IPS DF 19.7 (cell line): ENCODE results near the gene ADCY10.
A peak's percentile ranks its signal among the peaks of the same experiment; 100 is the strongest.

Experiments used
- DNase-seq: peaks from one replicate; pipeline ENCODE4 v3.0.0-alpha.2; 2013; ENCODE audit warnings: low read depth, low spot score

Gene ADCY10

DNA sequence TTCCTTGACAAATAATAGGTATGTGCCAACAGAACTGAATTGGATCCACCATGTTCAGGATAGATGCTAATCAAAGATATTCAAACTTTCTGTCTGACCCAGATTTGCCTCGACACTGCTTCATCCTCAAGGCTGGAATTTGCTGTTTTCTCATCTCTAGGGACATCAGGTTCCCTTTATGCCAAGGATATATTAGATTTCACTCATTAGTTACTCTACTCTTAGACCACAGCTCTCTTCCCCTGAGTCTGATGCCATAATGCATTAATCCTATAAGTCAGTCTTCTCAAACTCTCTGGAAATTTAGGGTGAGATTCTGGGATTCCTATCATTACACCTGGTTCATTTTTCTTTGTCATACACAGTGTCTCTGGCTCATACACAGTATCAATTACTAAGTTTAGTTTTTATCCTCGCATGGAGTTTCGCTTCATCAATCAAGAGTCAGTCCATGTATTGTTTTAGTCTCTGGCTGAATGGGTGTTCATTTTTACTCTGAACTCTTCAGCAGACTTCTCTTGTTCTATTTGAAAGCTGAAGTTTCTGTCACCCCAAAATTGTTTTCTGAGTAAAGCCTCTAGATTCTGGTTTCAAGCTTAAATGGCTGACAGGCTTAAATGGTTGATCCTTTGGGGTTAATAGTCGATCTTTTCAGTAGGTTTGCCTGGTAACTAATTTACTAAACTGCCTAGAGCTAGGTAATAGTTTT is 13.3 kb upstream of the ADCY10 start:
- DNase-seq = no peak

DNA sequence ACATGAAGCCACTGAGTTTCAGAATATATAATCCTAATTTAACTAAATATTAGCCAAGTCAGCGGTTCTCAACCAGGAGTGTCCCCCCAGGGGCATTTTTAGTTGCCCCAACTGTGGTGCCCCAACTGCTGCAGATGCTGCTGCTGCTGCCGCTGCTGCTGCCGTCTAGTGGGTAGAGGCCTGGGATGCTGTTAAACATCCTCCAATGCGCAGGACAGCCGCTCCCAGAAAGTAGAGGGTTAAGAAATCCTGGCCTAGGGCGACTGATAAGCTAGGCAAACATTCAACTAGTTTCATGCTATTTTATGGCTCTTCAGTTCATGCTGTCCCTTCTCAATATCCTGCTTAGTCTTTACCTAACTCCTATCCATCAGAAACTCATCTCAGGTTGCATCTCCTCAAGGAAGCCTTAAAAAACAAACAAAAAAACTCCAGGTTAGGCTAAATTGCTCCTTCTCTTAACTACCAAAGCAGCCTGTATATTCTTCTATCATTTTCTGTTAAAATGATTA is 12.6 kb upstream of the ADCY10 start:
- no peak for DNase-seq

GRCh38 chr1:167924543-167925231 is 10.8 kb upstream of the ADCY10 start:
- no peak for DNase-seq

GRCh38 chr1:167924102-167924501 is 10.2 kb upstream of the ADCY10 start:
- DNase-seq = no peak

GRCh38 chr1:167923324-167924056 is 9.6 kb upstream of the ADCY10 start:
- no peak for DNase-seq

DNA sequence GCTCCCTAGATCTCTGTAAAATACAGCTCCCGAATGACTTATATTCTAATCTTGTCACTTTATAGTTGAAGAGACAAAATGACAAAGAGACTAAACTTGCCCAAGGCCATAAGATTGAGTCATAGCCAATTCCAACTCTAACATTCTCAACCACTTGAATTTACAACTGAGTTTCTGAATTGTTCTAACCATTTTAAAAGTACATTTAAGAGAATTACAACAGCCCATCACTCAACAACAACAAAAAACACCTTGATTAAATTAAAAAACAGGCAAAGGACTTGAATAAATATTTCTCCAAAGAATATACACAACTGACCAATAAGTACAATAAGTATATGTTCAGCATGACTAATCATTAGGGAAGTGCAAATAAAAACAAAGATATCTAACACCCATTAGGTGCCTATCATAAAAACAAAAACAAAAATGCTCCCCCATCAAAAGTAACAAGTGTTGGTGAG is 8.7 kb upstream of the ADCY10 start:
- DNase-seq = no peak

- no peak for DNase-seq
These were observed 8.1 kb upstream of the ADCY10 start for GRCh38 chr1:167922023-167922422.

DNA sequence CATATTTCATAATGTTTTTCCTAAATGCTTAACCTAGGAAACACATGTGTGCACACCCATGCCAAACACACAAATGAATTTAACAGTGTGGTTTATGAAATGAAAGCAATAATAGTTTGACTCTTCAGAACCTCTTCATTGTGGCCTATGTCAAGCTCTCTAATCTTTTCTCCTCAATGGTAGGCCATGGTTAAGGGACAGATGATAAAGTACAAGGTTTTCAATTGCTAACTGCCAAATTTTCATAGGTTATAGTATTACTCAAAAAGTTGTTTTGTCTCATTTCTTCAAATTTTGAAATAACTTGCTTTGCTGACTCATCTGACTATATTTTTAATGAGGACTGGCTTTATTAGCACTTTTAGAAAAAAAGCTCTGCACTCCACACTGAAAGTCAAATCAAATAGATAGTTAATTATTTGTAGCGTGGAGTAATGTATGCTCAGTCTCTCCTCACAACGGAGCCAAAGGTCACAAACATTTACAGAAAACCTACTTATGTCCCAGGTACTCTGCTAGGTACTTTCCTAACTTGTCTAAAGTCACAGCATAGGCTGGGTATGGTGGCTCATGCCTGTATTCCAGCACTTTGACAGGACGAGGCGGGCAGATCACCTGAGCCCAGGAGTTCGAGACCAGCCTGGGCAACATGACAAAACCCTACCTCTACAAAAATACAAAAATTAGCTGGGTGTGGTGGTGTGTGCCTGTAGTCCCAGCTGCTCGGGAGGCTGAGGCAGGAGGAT is 3.0 kb upstream of the ADCY10 start:
- no peak for DNase-seq

- no peak for DNase-seq
These were observed 1.6 kb upstream of the ADCY10 start for GRCh38 chr1:167915569-167915968.

- peak; percentile 40 for DNase-seq
These were observed 1.6 kb downstream of the ADCY10 start for GRCh38 chr1:167912294-167912693.

DNA sequence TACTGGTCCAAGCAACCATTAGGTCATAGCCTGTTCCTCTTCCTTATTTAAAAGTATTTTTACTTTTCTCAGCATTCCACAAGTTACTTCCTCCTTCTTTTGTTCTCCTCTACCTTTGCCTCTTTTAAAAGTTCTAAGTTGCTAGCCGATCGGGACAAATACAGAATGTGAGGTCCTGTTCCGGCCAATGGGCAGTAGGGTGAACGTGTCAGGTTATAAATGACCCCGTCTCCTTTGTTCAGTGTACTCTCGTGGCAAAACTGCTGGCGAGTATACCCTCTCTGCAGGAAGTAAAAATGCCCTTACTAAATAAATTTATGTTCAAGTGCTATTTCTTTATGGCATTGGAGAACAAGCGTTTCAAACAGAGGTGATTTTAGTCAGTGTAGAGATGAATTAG is 2.5 kb downstream of the ADCY10 start:
- DNase-seq = no peak

DNA sequence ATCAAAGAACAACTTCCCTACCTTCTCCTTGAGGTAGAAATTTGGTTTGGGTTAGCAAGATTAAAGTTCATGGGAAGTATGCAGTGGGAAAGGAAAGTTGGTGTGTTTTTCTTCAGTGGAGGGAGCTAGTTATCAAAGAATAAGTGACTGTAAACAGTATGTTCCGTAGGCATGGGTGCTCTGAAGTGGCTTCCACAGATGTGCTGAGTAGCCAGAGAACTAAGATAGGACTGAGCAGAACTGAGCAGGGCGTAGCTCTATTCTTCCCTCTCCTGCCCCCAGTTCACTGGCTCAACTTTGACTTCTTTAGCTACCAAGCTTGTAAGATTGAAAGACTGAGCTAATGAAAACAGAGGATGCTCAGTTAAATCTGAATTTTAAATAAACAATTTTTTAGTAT is 3.4 kb downstream of the ADCY10 start:
- no peak for DNase-seq

GRCh38 chr1:167909691-167910180 is 4.2 kb downstream of the ADCY10 start:
- DNase-seq = no peak

GRCh38 chr1:167905671-167906070 is 8.3 kb downstream of the ADCY10 start:
- no peak for DNase-seq

DNA sequence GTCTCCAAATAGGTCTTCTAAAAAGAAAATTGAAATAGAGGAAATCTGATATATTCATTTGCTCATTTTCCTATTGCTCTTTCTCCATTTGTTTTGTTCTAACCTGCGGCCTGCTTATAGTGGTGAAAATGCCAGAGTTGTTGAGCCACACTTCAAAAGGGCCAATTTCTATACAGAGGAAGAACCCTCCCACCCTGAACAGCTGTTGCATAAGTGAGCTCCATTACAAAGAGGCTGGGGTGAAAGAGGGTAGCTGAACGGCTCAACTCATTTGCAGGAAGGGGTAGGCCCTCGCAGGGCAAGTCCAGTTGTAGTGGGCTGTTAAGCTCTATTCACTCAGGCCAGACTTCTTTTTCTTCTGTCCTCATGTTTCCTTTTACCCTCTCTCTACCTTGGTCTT is 8.8 kb downstream of the ADCY10 start:
- peak; percentile 23 for DNase-seq

- DNase-seq = no peak
These were observed 9.2 kb downstream of the ADCY10 start for GRCh38 chr1:167904652-167905130.

- no peak for DNase-seq
These were observed 13.0 kb downstream of the ADCY10 start for GRCh38 chr1:167900907-167901306.

- DNase-seq = no peak
These were observed 14.7 kb downstream of the ADCY10 start for GRCh38 chr1:167899253-167899681.

DNA sequence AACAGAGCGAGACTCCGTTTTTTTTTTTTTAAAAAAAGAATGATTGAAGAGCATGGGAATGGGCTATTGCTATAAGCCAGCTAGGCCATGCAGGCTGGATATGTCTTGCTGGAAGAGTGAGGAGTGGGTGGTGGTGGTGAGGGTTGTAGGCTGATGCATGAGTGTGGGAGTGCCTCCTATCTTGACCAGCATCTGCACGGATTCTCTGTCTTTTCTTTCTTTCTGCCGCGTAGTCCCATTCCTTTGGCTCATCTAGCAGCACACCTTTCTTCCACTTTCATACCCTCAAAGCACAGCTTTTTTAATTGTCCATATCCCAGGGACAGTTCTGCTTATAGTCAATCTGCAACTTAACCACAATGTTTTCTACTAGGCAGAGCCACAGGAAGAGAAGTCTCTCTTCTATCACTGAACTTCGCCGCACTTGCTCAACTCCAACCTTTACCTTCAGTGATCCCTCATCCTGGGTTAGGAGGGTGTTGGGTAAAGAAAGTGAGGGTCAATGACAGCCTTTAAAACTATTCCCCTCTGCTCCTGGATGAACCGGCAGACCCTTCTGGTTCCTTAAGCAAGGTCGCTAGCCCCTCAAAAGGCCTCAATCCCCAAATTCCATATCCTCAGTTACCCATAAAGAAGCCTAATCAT is 15.2 kb downstream of the ADCY10 start:
- DNase-seq = no peak

GRCh38 chr1:167893798-167894197 is 20.1 kb downstream of the ADCY10 start:
- no peak for DNase-seq

DNA sequence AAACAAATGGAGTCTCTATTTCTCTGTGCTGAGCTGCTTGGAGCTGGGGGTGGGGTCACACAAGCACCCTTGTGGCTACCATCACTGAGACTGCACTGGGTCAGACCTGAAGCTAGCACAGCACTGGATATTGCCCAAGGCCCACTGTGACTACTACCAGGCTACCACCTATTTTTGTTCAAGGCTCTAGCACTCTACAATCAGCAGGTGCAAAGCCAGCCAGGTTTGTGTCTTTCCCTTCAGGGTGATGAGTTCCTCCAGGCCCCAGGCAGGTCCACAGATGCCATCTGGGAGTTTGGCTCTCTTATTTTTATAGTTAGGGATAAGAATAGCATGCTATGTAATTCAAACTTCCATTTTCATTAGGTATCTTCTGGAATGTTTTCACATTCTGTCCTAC is 23.5 kb downstream of the ADCY10 start:
- DNase-seq = no peak
